Breast epithelium (tissue), 4 donors: ENCODE measurements around the gene ABHD8. TPM values are rescaled to one million over a fixed set of nuclear protein-coding genes. Genes with fewer than 3 reads are reported as not detected.
A peak's percentile ranks its signal among the peaks of the same experiment; 100 is the strongest.

Source experiments
- DNase-seq, 2 donors: peaks; one replicate each; pipeline ENCODE4 v3.0.0-alpha.2; 2019; ENCODE audit warnings: low spot score in 2 of 2
- H3K27ac ChIP-seq, 2 donors: fragments of 200-600 bp; sonication (generic) in 1 of 2; one replicate each; pipeline ENCODE4 v1.5.1; 2016 to 2019; ENCODE audit warnings: mild to moderate bottlenecking in 1 of 2
- H3K27me3 ChIP-seq, 2 donors: fragments of 200-600 bp; sonication (generic) in 1 of 2; one replicate each; pipeline versions ENCODE4 v1.5.1 to v1.6.0; 2017 to 2019; ENCODE audit warnings: control low read depth in 1 of 2, mild to moderate bottlenecking in 1 of 2
- H3K36me3 ChIP-seq: fragments of 200-600 bp; one replicate; pipeline ENCODE4 v1.5.1; 2019
- H3K4me1 ChIP-seq, 2 donors: fragments of 200-600 bp; sonication (generic); one replicate each; pipeline ENCODE4 v1.5.1; 2016 to 2019; ENCODE audit warnings: control low read depth in 1 of 2
- H3K4me3 ChIP-seq, 3 donors: fragments of 200-600 bp; sonication (generic); 1 replicate in 2 of 3; 2 replicates in 1 of 3; pipeline ENCODE4 v1.5.1; 2016 to 2019; ENCODE audit warnings: mild to moderate bottlenecking in 3 of 3, moderate library complexity in 2 of 3
- H3K9me3 ChIP-seq, 2 donors: fragments of 200-600 bp; sonication (generic) in 1 of 2; one replicate each; pipeline ENCODE4 v1.5.1; 2016 to 2019; ENCODE audit warnings: control low read depth in 1 of 2
- CTCF ChIP-seq, 3 donors: fragments of 450-650 bp; IDR thresholded peaks; one replicate each; pipeline ENCODE4 v1.5.1; 2016 to 2017; ENCODE audit warnings: antibody characterized with exemption in 3 of 3, mild to moderate bottlenecking in 3 of 3, moderate library complexity in 3 of 3
- POLR2A ChIP-seq: fragments of 450-650 bp; IDR thresholded peaks from one replicate; pipeline ENCODE4 v1.6.1; 2016; ENCODE audit warnings: antibody characterized with exemption, mild to moderate bottlenecking, moderate library complexity
- POLR2AphosphoS5 ChIP-seq, 3 donors: sonication (generic); formaldehyde crosslinking; IDR thresholded peaks; one replicate each; pipeline ENCODE4 v1.6.1; 2017; ENCODE audit warnings: antibody characterized with exemption in 3 of 3
- intact Hi-C: fragments of 100-400 bp; cut with DNase I; formaldehyde crosslinking; loops from one replicate; pipeline ENCODE4 v1.15.1; 2023; ENCODE audit warnings: low total_unique reads
- total RNA-seq, 3 donors: library from RNA; depleted of rRNA; stranded (reverse); fragments of >200 nt; gene quantifications; one replicate each; pipeline ENCODE4 v1.1.0, GENCODE V29; 2016

ABHD8 gene
- total RNA-seq, 3 donors from 2014 or later: 6.7 to 14.4 (median 11.0) TPM

- intact Hi-C loops: loop anchor here (5.0 kb wide), 1 partner anchor 1359 kb away; the partner anchor contains the start of gene CRTC1
- peak overlapping the region in 2 of 3 donors; percentile 31 to 57 for H3K4me3 ChIP-seq
- DNase-seq: no peak
- H3K4me1 ChIP-seq: peaks cover 0 to 20% of the 10 kb centered on the region in 2 donors
- peaks cover 0 to 3% of the 10 kb centered on the region in 2 donors for H3K27me3 ChIP-seq
- TF ChIP-seq POLR2A: no peak
- TF ChIP-seq POLR2AphosphoS5 (IDR thresholded peaks at IDR 0.05): no peak
- no peak for TF ChIP-seq CTCF (IDR thresholded peaks at IDR 0.05)
- no peaks in the 10 kb centered on the region for H3K9me3 ChIP-seq
- H3K27ac ChIP-seq: peak overlapping the region; percentile 62 to 81
- peaks cover 7% of the 10 kb centered on the region for H3K36me3 ChIP-seq
These were observed 20.2 kb upstream of the ABHD8 start for GRCh38 chr19:17323300-17323963.

DNA sequence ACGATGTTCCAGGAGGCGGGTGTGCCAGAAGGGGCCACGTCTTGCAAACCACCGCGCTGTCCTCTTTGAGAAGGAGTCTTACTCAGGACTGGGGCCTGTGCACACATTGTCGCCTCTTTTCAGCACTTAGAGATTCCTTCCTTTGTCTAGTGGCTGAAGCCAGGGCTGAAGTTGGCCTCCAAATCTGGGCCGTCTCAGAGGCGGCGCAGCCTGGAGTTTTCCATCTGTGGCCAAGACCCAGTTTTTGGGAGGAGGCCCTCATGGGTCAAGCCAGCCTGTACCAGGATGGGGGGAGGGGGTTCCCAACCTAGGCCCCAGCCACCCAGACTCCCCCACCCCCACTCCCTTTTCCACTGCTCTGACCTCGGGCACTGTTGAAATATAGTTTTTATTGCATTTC is 19.6 kb upstream of the ABHD8 start:
- no peak overlapping the region for H3K4me3 ChIP-seq
- DNase-seq: no peak
- TF ChIP-seq CTCF (IDR thresholded peaks at IDR 0.05) (no peak), POLR2A (no peak)
- H3K9me3 ChIP-seq: no peaks in the 10 kb centered on the region
- peaks cover 7% of the 10 kb centered on the region for H3K36me3 ChIP-seq
- H3K27ac ChIP-seq: peak overlapping the region in 1 of 2 donors; percentile 13
- H3K27me3 ChIP-seq: peaks cover 0 to 3% of the 10 kb centered on the region in 2 donors
- H3K4me1 ChIP-seq: peaks cover 0 to 20% of the 10 kb centered on the region in 2 donors
- intact Hi-C loops: loop anchor here (5.0 kb wide), 1 partner anchor 1359 kb away; the partner anchor contains the start of gene CRTC1

GRCh38 chr19:17321655-17322489 is 18.6 kb upstream of the ABHD8 start:
- peaks cover 7% of the 10 kb centered on the region for H3K36me3 ChIP-seq
- peak overlapping the region; percentile 7 to 13 for H3K27ac ChIP-seq
- no peak for DNase-seq
- intact Hi-C loops: loop anchor here (5.0 kb wide), 1 partner anchor 1360 kb away; the partner anchor contains the start of gene CRTC1
- H3K27me3 ChIP-seq: peaks cover 0 to 3% of the 10 kb centered on the region in 2 donors
- no peak overlapping the region for H3K4me3 ChIP-seq
- no peaks in the 10 kb centered on the region for H3K9me3 ChIP-seq
- no peak for TF ChIP-seq CTCF (IDR thresholded peaks at IDR 0.05)
- no peak for TF ChIP-seq POLR2A
- no peak for TF ChIP-seq POLR2AphosphoS5 (IDR thresholded peaks at IDR 0.05)
- H3K4me1 ChIP-seq: peaks cover 0 to 13% of the 10 kb centered on the region in 2 donors

GRCh38 chr19:17320435-17320834 is 17.2 kb upstream of the ABHD8 start:
- TF ChIP-seq POLR2AphosphoS5 (IDR thresholded peaks at IDR 0.05) (no peak), POLR2A (no peak), CTCF (IDR thresholded peaks at IDR 0.05) (no peak)
- Histone ChIP-seq H3K9me3 (no peaks in the 10 kb centered on the region), H3K4me1 (peaks cover 0 to 2% of the 10 kb centered on the region in 2 donors), H3K36me3 (peaks cover 7% of the 10 kb centered on the region), H3K27me3 (peaks cover 0 to 3% of the 10 kb centered on the region in 2 donors), H3K27ac (no peak overlapping the region), H3K4me3 (no peak overlapping the region)
- intact Hi-C loops: loop anchor here (5.0 kb wide), 1 partner anchor 1362 kb away; the partner anchor contains the start of gene CRTC1
- no peak for DNase-seq
